NB4 (cell line): Measurements from ENCODE around the gene STAMBPL1.

Experiments used
- DNase-seq: peaks from one replicate; pipeline ENCODE4 v3.0.0; 2010; ENCODE audit warnings: low read depth
- H3K4me3 ChIP-seq: one replicate; pipeline ENCODE4 v1.5.1; 2011; ENCODE audit warnings: mild to moderate bottlenecking, low read depth, low read length, moderate library complexity
- MYC ChIP-seq: IDR thresholded peaks from 2 replicates; pipeline ENCODE4 v1.6.1; 2011; ENCODE audit warnings: low read depth, low read length
- POLR2A ChIP-seq: IDR thresholded peaks from 2 replicates; pipeline ENCODE4 v1.6.1; 2011; ENCODE audit warnings: mild to moderate bottlenecking; ENCODE audit not compliant: insufficient read length; ENCODE audit errors: extremely low read depth
- TF ChIP-seq, protein P1 (sequence below): IDR thresholded peaks from one replicate; pipeline ENCODE4 v1.5.1; 2012; ENCODE audit warnings: low read depth, low read length
- TF ChIP-seq, protein P2 (sequence below): IDR thresholded peaks from 2 replicates; pipeline ENCODE4 v1.6.1; 2011; ENCODE audit warnings: low read depth, low read length

The STAMBPL1 gene

DNA sequence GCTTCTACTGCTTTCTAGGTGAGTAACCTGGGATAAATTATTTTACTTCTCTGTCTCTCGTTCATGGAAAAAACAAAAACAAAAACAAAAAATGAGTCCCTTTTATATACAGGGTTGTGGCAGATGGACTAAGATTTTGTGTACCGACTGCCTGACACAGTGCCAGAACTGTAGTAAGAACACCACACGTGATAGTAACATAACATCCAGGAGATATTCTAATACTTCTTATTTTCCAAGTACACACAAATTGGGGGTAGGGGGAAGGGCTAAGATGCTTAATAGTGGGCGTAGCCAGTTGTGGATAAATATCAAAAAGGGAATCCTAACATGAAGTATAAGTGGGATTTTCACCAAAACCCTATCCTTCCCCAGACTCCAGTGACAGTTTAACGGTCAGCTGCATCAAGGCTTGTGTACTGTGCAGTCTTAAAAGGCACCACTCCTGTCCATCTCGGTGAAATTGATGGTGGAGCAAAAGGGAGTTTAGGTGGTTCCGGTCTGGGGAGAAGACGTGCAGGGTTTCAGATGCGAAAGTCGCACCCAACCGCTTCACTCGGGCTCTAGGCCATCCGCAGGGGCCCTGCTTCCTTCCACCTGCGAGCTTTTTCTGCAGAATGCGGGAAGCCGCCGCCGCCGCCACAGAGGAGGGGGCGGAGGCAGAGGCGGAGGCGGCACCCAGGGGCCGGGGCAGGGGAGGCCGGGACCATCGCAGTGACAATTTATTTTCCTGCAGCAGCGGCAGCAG is at the start of gene STAMBPL1:
Gene STAMBPL1 (plus strand): TSS at position 712 of the 748 bp plus-strand sequence. CDS start 21,464 bp downstream, outside the sequence.
- peak within 1 kb of the TSS; percentile 81 for H3K4me3 ChIP-seq
- TF ChIP-seq POLR2A (no peak), MYC (no peak)
- TF ChIP-seq, protein P1, sequence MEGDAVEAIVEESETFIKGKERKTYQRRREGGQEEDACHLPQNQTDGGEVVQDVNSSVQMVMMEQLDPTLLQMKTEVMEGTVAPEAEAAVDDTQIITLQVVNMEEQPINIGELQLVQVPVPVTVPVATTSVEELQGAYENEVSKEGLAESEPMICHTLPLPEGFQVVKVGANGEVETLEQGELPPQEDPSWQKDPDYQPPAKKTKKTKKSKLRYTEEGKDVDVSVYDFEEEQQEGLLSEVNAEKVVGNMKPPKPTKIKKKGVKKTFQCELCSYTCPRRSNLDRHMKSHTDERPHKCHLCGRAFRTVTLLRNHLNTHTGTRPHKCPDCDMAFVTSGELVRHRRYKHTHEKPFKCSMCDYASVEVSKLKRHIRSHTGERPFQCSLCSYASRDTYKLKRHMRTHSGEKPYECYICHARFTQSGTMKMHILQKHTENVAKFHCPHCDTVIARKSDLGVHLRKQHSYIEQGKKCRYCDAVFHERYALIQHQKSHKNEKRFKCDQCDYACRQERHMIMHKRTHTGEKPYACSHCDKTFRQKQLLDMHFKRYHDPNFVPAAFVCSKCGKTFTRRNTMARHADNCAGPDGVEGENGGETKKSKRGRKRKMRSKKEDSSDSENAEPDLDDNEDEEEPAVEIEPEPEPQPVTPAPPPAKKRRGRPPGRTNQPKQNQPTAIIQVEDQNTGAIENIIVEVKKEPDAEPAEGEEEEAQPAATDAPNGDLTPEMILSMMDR, result no peak
- TF ChIP-seq, protein P2, sequence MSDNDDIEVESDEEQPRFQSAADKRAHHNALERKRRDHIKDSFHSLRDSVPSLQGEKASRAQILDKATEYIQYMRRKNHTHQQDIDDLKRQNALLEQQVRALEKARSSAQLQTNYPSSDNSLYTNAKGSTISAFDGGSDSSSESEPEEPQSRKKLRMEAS, result no peak; the same call in 1 of the 2 replicates
- DNase-seq, result peak; percentile 90

DNA sequence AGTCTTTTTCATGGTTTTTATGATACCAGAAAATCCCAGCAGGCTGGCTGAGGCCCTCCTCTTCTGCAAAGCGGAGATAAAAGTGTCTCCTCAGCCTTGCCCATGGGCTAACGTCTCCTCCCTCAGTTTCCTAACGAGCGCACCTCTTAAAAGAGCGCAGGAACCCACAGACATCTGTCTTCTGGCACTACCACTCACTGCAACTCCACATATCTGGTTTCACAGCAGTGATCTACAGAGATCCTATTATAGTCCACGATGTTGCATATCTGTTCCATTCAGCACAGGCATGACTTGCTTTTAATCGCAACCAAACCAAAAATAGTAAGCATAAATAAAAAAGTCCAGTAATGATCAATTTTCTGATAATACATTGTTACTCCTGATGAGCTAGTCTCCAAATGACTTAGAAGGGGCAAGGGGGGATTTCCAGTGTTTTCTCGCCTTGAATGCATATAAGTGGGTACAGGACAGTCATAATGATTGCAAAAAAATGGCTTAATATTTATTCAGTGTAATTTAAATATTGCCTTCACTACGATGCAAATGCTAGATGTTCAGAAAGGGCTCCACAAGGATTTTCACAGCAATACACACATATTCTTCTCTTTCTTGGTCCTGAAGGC is 49.3 kb upstream of the STAMBPL1 start:
- DNase-seq, result no peak
- no peak overlapping the region for H3K4me3 ChIP-seq
- TF ChIP-seq MYC, result no peak
- TF ChIP-seq, protein P2, result no peak

DNA sequence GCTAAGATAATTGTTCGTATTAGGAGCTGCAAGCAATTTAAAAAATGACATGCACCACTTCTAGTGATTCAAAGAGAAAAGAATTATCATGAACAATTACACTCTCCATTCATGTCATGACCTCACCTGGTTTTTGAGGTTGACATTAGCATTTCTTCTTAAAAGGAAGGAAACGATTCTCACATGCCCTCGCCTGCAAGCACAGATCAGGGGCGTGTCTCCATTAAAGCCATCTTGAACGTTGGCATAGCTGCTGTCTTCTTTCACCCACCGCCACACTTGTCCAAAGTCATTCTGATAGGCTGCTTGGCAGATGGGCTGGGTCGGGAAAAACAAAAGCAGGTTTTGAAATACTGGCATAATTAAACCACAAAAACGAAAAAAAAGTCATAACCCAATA is 48.3 kb upstream of the STAMBPL1 start:
- no peak for TF ChIP-seq POLR2A
- TF ChIP-seq, protein P2, result no peak
- TF ChIP-seq, protein P1, result no peak
- TF ChIP-seq MYC, result no peak
- no peak overlapping the region for H3K4me3 ChIP-seq
- DNase-seq, result no peak

DNA sequence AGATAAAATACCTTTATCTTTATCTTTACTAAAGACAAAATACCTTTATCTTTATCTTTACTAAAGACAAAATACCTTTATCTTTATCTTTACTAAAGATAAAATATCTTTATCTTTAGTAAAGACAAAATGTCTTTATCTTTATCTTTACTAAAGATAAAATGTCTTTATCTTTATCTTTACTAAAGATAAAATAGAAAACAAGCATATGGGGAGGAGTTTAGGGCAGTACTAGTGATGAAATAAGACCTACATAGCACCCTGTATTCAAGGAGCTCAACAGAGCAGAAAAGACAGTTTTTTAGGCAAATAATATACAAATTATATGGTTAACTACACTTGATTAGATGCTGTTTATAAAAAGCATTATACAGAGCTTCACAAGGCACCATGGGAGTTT is 47.7 kb upstream of the STAMBPL1 start:
- H3K4me3 ChIP-seq, result no peak overlapping the region
- no peak for TF ChIP-seq MYC
- no peak for TF ChIP-seq POLR2A
- TF ChIP-seq, protein P1, result no peak
- TF ChIP-seq, protein P2, result no peak
- no peak for DNase-seq

DNA sequence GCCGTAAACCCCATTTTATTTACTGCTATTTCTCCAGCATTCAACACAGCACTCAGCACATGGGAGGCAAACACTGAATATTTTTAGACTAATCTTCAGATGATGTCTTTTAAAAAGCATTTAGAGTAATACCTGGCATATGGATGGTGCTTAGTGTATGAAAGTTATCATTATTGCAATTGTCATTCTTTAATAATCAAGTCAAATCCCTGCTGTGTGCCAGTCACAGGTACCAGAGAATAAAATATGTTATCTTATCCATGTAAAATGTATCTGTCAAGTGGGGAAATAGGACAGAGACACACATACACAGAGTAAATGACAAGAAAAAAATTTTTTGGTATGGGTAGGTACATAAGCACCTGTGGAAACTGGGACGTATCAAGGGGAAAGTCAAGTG is 46.9 kb upstream of the STAMBPL1 start:
- no peak overlapping the region for H3K4me3 ChIP-seq
- TF ChIP-seq MYC, result no peak
- TF ChIP-seq, protein P1, result no peak
- TF ChIP-seq, protein P2, result no peak
- no peak for TF ChIP-seq POLR2A
- no peak for DNase-seq

DNA sequence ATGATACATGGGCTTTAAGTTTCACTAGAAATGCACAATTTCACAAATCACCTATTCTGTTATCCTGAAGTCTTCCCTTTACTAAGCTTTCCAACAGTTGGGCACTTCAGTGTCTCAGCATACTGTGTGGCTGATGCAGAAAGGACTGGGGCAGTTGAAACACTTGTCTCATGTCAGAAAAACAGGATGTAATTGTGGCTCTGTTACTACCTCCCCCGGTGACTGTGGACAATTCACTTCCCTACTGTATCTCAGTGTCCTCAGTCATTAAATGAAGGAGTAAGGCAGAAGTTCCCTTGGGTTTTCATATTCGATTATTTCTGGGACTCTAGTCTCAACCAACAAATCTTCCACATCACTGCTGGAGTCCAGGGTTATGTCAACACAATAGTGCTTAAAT is 46.3 kb upstream of the STAMBPL1 start:
- DNase-seq, result peak; percentile 88
- TF ChIP-seq, protein P1, result no peak
- TF ChIP-seq, protein P2, result peak; percentile 42; the same call in 1 of the 2 replicates
- no peak for TF ChIP-seq POLR2A
- 0 out of 2 replicates have a peak, but pooled peaks have one; percentile 25 for TF ChIP-seq MYC

More for the DNA sequence above, 46.3 kb upstream of the STAMBPL1 start:
- H3K4me3 ChIP-seq, result no peak overlapping the region
